ENCODE measurements around the gene NQO2.
"Not testable (repeated sequence)": the region's sequence is repeated elsewhere in the genome, so short reads cannot be mapped to it uniquely, and the experiment has no call there.

The NQO2 gene

DNA sequence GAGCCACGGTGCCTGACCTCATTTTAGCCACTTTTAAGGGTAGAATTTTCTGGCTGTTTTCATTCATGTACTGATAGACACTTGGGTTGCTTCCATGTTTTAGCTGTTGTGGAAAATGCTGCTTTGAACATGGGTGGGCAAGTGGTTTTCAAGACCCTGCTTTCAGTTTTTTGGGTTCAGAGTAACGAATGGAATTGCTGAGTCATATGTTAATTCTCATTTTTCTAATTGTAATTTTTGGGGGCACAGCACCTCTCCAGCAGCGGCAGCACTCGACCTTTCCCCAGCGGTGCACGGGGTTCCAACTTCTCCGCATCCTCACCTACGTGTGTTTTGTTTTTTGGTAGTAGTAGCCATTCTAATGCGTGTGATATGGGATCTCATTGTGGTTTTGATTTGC lies 5.4 kb downstream of the NQO2 start:
- no peak for DNase-seq
- Mint-ChIP-seq H3K4me1 (peaks cover 32% of the 10 kb centered on the region), H3K27me3 (ENCODE audit: low read depth, poor library complexity) (peaks cover 6% of the 10 kb centered on the region), H3K4me3 (no peak overlapping the region), H3K36me3 (ENCODE audit: low read depth) (peaks cover 55% of the 10 kb centered on the region), H3K9me3 (peaks cover 25% of the 10 kb centered on the region), H3K27ac (no peak overlapping the region)
- TF ChIP-seq, protein P1, sequence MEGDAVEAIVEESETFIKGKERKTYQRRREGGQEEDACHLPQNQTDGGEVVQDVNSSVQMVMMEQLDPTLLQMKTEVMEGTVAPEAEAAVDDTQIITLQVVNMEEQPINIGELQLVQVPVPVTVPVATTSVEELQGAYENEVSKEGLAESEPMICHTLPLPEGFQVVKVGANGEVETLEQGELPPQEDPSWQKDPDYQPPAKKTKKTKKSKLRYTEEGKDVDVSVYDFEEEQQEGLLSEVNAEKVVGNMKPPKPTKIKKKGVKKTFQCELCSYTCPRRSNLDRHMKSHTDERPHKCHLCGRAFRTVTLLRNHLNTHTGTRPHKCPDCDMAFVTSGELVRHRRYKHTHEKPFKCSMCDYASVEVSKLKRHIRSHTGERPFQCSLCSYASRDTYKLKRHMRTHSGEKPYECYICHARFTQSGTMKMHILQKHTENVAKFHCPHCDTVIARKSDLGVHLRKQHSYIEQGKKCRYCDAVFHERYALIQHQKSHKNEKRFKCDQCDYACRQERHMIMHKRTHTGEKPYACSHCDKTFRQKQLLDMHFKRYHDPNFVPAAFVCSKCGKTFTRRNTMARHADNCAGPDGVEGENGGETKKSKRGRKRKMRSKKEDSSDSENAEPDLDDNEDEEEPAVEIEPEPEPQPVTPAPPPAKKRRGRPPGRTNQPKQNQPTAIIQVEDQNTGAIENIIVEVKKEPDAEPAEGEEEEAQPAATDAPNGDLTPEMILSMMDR (IDR thresholded peaks at IDR 0.05), result no peak

DNA sequence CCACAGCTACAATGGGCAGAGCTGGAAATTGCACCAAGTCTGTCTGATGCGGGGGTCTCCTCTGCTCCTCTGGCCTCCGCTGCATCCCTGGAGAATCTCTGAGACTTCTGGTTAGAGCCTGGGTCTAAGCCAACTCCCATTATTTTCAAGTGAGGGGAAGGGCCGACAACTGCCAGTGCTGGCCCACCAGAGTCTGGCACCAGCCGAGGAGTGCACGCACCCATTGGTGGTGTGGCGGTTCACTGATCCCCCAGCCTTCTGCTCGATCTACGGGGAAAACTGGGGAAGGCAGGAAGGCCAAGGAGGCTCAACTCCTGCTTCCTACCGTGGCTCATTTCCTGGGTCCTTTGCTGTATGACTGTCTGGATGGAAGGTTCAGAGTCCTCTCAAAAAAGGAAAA lies 6.2 kb downstream of the NQO2 start:
- TF ChIP-seq, protein P1 (IDR thresholded peaks at IDR 0.05), result no peak
- H3K36me3 Mint-ChIP-seq (ENCODE audit: low read depth), result peaks cover 63% of the 10 kb centered on the region
- peaks cover 3% of the 10 kb centered on the region for H3K27me3 Mint-ChIP-seq (ENCODE audit: low read depth, poor library complexity)
- peaks cover 33% of the 10 kb centered on the region for H3K9me3 Mint-ChIP-seq
- no peak overlapping the region for H3K4me3 Mint-ChIP-seq
- H3K4me1 Mint-ChIP-seq, result peaks cover 32% of the 10 kb centered on the region
- H3K27ac Mint-ChIP-seq, result no peak overlapping the region
- DNase-seq, result no peak

DNA sequence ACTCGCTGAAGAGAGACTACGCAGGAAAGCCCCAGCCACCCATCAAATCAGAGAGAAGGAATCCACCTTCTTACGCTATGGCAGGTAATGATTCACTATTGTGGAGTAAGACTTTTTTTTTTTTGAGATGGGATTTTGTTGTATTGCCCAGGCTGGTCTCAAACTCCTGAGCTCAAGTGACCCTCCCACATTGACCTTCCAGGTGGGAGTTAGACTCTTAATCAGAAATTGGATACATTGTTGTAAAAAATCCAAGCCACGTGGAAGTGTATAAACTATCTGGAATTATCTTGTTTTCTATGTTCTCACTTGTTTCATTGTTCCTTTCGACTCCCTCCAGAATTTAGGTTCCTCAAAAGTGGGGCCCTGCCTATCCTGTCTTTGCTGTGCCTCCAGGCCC lies 6.8 kb downstream of the NQO2 start:
- peaks cover 69% of the 10 kb centered on the region for H3K36me3 Mint-ChIP-seq (ENCODE audit: low read depth)
- H3K4me3 Mint-ChIP-seq, result no peak overlapping the region
- H3K4me1 Mint-ChIP-seq, result peaks cover 32% of the 10 kb centered on the region
- H3K27me3 Mint-ChIP-seq (ENCODE audit: low read depth, poor library complexity), result no peaks in the 10 kb centered on the region
- peak overlapping the region; percentile 86 for H3K27ac Mint-ChIP-seq
- H3K9me3 Mint-ChIP-seq, result peaks cover 39% of the 10 kb centered on the region
- no peak for DNase-seq
- TF ChIP-seq, protein P1 (IDR thresholded peaks at IDR 0.05), result no peak

DNA sequence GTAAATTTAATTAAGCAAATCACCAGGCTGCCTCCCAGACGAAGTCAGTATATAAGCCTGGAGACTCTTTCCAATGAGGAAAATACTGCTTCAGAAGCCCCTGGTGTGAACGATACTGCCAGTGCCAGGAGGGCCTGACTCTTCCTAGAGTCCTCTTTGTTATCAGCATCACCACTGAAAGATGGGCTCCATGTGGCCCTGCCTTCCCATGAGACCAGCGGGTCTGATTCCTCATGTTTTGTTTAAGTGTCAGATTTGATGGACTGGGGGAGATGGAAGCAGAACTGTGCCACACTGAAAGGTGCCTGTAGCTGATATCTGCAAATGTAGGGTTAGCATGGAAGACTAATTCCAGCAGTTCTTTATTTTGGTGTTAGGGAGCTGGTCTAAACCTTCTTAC lies 7.9 kb downstream of the NQO2 start:
- Mint-ChIP-seq H3K27me3 (ENCODE audit: low read depth, poor library complexity) (no peaks in the 10 kb centered on the region), H3K9me3 (peaks cover 50% of the 10 kb centered on the region), H3K4me3 (no peak overlapping the region), H3K36me3 (ENCODE audit: low read depth) (peaks cover 80% of the 10 kb centered on the region), H3K4me1 (peaks cover 32% of the 10 kb centered on the region), H3K27ac (no peak overlapping the region)
- TF ChIP-seq, protein P1 (IDR thresholded peaks at IDR 0.05), result no peak
- DNase-seq, result no peak

DNA sequence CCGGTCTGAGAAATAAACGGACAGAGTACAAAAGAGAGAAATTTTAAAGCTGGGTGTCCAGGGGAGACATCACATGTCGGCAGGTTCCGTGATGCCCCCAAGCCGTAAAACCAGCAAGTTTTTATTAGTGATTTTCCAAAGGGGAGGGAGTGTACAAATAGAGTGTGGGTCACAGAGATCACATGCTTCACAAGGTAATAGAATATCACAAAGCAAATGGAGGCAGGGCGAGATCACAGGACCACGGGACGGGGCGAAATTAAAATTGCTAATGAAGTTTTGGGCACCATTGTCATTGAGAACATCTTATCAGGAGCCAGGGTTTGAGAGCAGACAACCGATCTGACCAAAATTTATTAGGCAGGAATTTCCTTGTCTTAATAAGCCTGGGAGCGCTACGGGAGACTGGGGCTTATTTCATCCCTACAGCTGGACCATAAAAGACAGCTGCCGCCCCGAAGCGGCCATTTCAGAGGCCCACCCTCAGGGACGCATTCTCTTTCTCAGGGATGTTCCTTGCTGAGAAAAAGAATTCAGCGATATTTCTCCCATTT lies 9.1 kb downstream of the NQO2 start:
- H3K27me3 Mint-ChIP-seq (ENCODE audit: low read depth, poor library complexity); DNase-seq; H3K27ac Mint-ChIP-seq: not testable (repeated sequence)
- Mint-ChIP-seq H3K4me3 (peak overlapping the region; percentile 50), H3K36me3 (ENCODE audit: low read depth) (peaks cover 91% of the 10 kb centered on the region), H3K4me1 (peaks cover 32% of the 10 kb centered on the region), H3K9me3 (peaks cover 59% of the 10 kb centered on the region)

DNA sequence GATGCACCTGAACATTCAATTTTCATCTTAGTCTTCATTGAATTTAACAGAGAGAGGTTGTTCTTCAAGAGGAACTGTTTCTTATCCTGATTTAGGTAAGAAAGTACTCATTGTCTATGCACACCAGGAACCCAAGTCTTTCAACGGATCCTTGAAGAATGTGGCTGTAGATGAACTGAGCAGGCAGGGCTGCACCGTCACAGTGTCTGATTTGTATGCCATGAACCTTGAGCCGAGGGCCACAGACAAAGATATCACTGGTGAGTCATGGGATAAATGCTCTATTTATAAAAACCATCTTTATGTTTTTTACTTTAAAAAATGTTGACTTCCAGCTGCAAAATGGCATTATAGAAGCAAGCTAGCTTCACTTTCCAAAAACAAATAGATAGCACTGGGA lies 10.2 kb downstream of the NQO2 start:
- H3K4me3 Mint-ChIP-seq, result no peak overlapping the region
- TF ChIP-seq, protein P1 (IDR thresholded peaks at IDR 0.05), result no peak
- no peak overlapping the region for H3K27ac Mint-ChIP-seq
- peaks cover 32% of the 10 kb centered on the region for H3K4me1 Mint-ChIP-seq
- DNase-seq, result no peak
- H3K36me3 Mint-ChIP-seq (ENCODE audit: low read depth), result peaks cover 94% of the 10 kb centered on the region
- H3K27me3 Mint-ChIP-seq (ENCODE audit: low read depth, poor library complexity), result peaks cover 2% of the 10 kb centered on the region
- H3K9me3 Mint-ChIP-seq, result peaks cover 61% of the 10 kb centered on the region
